HG03196 (cell line): ENCODE results near the gene CWF19L1.

Experiments
- ATAC-seq: cut with Tn5 transposase; IDR thresholded peaks from one replicate; pipeline ENCODE4 v1.9.1; 2021; ENCODE audit not compliant: unreplicated experiment

CWF19L1 gene

GRCh38 chr10:100253041-100253440 is 14.4 kb downstream of the CWF19L1 start:
- no peak for ATAC-seq

- no peak for ATAC-seq
Measured at GRCh38 chr10:100248820-100249219, 18.6 kb downstream of the CWF19L1 start.

GRCh38 chr10:100245484-100246220 is 21.8 kb downstream of the CWF19L1 start:
- ATAC-seq = no peak

GRCh38 chr10:100239851-100240250 is 27.6 kb downstream of the CWF19L1 start:
- ATAC-seq = no peak

- ATAC-seq = no peak
Measured at GRCh38 chr10:100238429-100238828, 29.0 kb downstream of the CWF19L1 start.

GRCh38 chr10:100232101-100232500 is 35.3 kb downstream of the CWF19L1 start:
- no peak for ATAC-seq

GRCh38 chr10:100229819-100230422 is 37.5 kb downstream of the CWF19L1 start:
- no peak for ATAC-seq

- no peak for ATAC-seq
Measured at GRCh38 chr10:100223879-100224278, 43.6 kb downstream of the CWF19L1 start.

GRCh38 chr10:100222529-100222928 is 44.9 kb downstream of the CWF19L1 start:
- ATAC-seq = no peak

GRCh38 chr10:100216006-100216405 is 51.4 kb downstream of the CWF19L1 start:
- ATAC-seq = no peak

GRCh38 chr10:100209303-100209702 is 58.1 kb downstream of the CWF19L1 start:
- no peak for ATAC-seq

GRCh38 chr10:100208276-100208675 is 59.2 kb downstream of the CWF19L1 start:
- ATAC-seq = no peak

GRCh38 chr10:100204370-100204769 is 63.1 kb downstream of the CWF19L1 start:
- no peak for ATAC-seq

- ATAC-seq = no peak
Measured at GRCh38 chr10:100201549-100201948, 65.9 kb downstream of the CWF19L1 start.

GRCh38 chr10:100194711-100195110 is 72.7 kb downstream of the CWF19L1 start:
- ATAC-seq = no peak

GRCh38 chr10:100192350-100192749 is 75.1 kb downstream of the CWF19L1 start:
- ATAC-seq = no peak

- ATAC-seq = peak; percentile 38
Measured at GRCh38 chr10:100186253-100187212, 80.9 kb downstream of the CWF19L1 start.

- peak; percentile 84 for ATAC-seq
Measured at GRCh38 chr10:100185364-100186252, 81.8 kb downstream of the CWF19L1 start, which contains the start of gene ERLIN1. Gene ERLIN1, minus strand, starts transcription at chr10:100186029. Its CDS starts 403 bp downstream, at chr10:100185626.

- ATAC-seq = no peak
Measured at GRCh38 chr10:100184840-100185239, 82.6 kb downstream of the CWF19L1 start.

- no peak for ATAC-seq
Measured at GRCh38 chr10:100184426-100184825, 83.0 kb downstream of the CWF19L1 start.
